Measurements from ENCODE around the gene APEH. TPM values are rescaled to one million over a fixed set of nuclear protein-coding genes. Genes with fewer than 3 reads are reported as not detected.

The APEH gene
- total and polyA plus RNA-seq, 10 of the 15 experiments (the other 5 are each of a cell fraction or from before 2014, with no cell fraction given): 74.4 to 214 (median 131) TPM

GRCh38 chr3:49627634-49628033 lies 46.5 kb upstream of the APEH start (continued):
- no peak for TF ChIP-seq BCLAF1 (IDR thresholded peaks at IDR 0.05)
- TF ChIP-seq ZBTB40 (IDR thresholded peaks at IDR 0.05; ENCODE audit: borderline replicate concordance): no peak
- no peak for TF ChIP-seq RAD21 (IDR thresholded peaks at IDR 0.05; ENCODE audit: insufficient read depth, low read depth, low read length)
- TF ChIP-seq PML (IDR thresholded peaks at IDR 0.05; ENCODE audit: low read length): no peak
- TF ChIP-seq RELA (IDR thresholded peaks at IDR 0.05; ENCODE audit: borderline replicate concordance, partially characterized antibody): no peak
- TF ChIP-seq TCF3 (IDR thresholded peaks at IDR 0.05; ENCODE audit: borderline replicate concordance, insufficient read depth, low read depth, low read length): no peak
- TF ChIP-seq MEF2B (IDR thresholded peaks at IDR 0.05; ENCODE audit: partially characterized antibody, poor library complexity, severe bottlenecking): no peak
- TF ChIP-seq CBX5 (IDR thresholded peaks at IDR 0.05; ENCODE audit: low read depth): no peak

Data from GM12878 (cell line).